IMR-90 (cell line): ENCODE measurements around the gene STAB1. TPM values are rescaled to one million over a fixed set of nuclear protein-coding genes. Genes with fewer than 3 reads are reported as not detected.

Experiments
- ATAC-seq: fragments of 200-7000 bp; cut with Tn5 transposase; 2 replicates; pipeline ENCODE4 v1.9.1; 2020; ENCODE audit warnings: low read depth, mild to moderate bottlenecking, moderate library complexity
- BruUV-seq: library from RNA; stranded (reverse); fragments of 400-500 nt; replicated peaks from 2 replicates; lab custom pipeline; 2021; lab: Mats Ljungman, UMichigan
- CTCF ChIA-PET: fragments of 300-600 bp; formaldehyde crosslinking; extraction: SDS; loops from one replicate; lab custom pipeline; 2021; ENCODE audit warnings: antibody characterized with exemption; lab: Yijun Ruan, JAX
- POLR2A ChIA-PET: fragments of 300-600 bp; sonication (Branson Sonifier 250); formaldehyde crosslinking; loops from one replicate; lab custom pipeline; 2022; ENCODE audit warnings: antibody characterized with exemption; ENCODE audit not compliant: unreplicated experiment; lab: Charles Lee
- DNase-seq: peaks from one replicate; pipeline ENCODE4 v3.0.0; 2013
- H2AFZ ChIP-seq: replicated peaks from 2 replicates; pipeline ENCODE3; 2013; ENCODE audit warnings: low read length, mild to moderate bottlenecking; ENCODE audit not compliant: poor library complexity
- H2AK5ac ChIP-seq: 2 replicates; pipeline ENCODE4 v1.6.1; 2013; ENCODE audit warnings: low read depth, low read length, inconsistent platforms
- H2AK9ac ChIP-seq: replicated peaks from 2 replicates; pipeline ENCODE3; 2013; ENCODE audit warnings: mild to moderate bottlenecking, low read depth, low read length, moderate library complexity; ENCODE audit not compliant: poor library complexity
- H2BK120ac ChIP-seq: 2 replicates; pipeline ENCODE4 v1.6.1; 2013; ENCODE audit warnings: low read depth, low read length, inconsistent platforms
- H2BK15ac ChIP-seq: 3 replicates; pipeline ENCODE4 v1.6.1; 2013; ENCODE audit warnings: low read depth, low read length, inconsistent platforms
- H2BK20ac ChIP-seq: 2 replicates; pipeline ENCODE4 v1.6.1; 2013; ENCODE audit warnings: low read depth, mild to moderate bottlenecking, inconsistent platforms, low read length, moderate library complexity
- H2BK5ac ChIP-seq: 2 replicates; pipeline ENCODE4 v1.6.1; 2013; ENCODE audit warnings: mild to moderate bottlenecking, low read depth, low read length, inconsistent platforms; ENCODE audit not compliant: poor library complexity, severe bottlenecking
- H3K14ac ChIP-seq: replicated peaks from 2 replicates; pipeline ENCODE4 v1.6.1; 2013; ENCODE audit warnings: low read depth, low read length, inconsistent platforms
- H3K18ac ChIP-seq: 2 replicates; pipeline ENCODE4 v1.6.1; 2013; ENCODE audit warnings: low read depth, low read length, control low read depth
- H3K23ac ChIP-seq: 2 replicates; pipeline ENCODE4 v1.6.1; 2013; ENCODE audit warnings: low read depth, low read length, inconsistent platforms
- H3K27ac ChIP-seq: 2 replicates; pipeline ENCODE4 v1.5.1; 2013; ENCODE audit warnings: mild to moderate bottlenecking, control low read depth, low read length; ENCODE audit not compliant: insufficient read depth
- H3K27me3 ChIP-seq: 2 replicates; pipeline ENCODE4 v1.6.1; 2013; ENCODE audit warnings: low read length; ENCODE audit not compliant: control insufficient read depth, insufficient read depth
- H3K36me3 ChIP-seq: 2 replicates; pipeline ENCODE4 v1.6.1; 2013; ENCODE audit warnings: low read length, mixed read lengths; ENCODE audit not compliant: control insufficient read depth, insufficient read depth
- H3K4ac ChIP-seq: 2 replicates; pipeline ENCODE4 v1.6.1; 2013; ENCODE audit warnings: low read depth, low read length, inconsistent platforms
- H3K4me1 ChIP-seq: 2 replicates; pipeline ENCODE4 v1.6.1; 2013; ENCODE audit warnings: low read length, mixed read lengths; ENCODE audit not compliant: control insufficient read depth, insufficient read depth
- H3K4me2 ChIP-seq: 2 replicates; pipeline ENCODE4 v1.6.1; 2013; ENCODE audit warnings: low read depth, mild to moderate bottlenecking, control low read depth, low read length, moderate library complexity
- H3K4me3 ChIP-seq: 2 replicates; pipeline ENCODE4 v1.5.1; 2013; ENCODE audit warnings: low read depth, mild to moderate bottlenecking, control low read depth, low read length, moderate library complexity; ENCODE audit not compliant: insufficient read depth
- H3K56ac ChIP-seq: 2 replicates; pipeline ENCODE4 v1.6.1; 2013; ENCODE audit warnings: low read length, inconsistent platforms; ENCODE audit not compliant: insufficient read depth; ENCODE audit errors: extremely low read depth
- H3K79me1 ChIP-seq, 2 experiments: 2 replicates each; pipeline ENCODE4 v1.6.1; 2013; ENCODE audit warnings: low read length in 2 of 2, inconsistent platforms in 1 of 2, low read depth in 1 of 2
- H3K9ac ChIP-seq: 2 replicates; pipeline ENCODE4 v1.6.1; 2013; ENCODE audit warnings: low read depth, low read length, control low read depth
- H3K9me1 ChIP-seq: 2 replicates; pipeline ENCODE4 v1.6.1; 2013; ENCODE audit warnings: low read length, inconsistent platforms; ENCODE audit not compliant: insufficient read depth
- H3K9me3 ChIP-seq: 2 replicates; pipeline ENCODE4 v1.6.1; 2013; ENCODE audit warnings: low read length; ENCODE audit not compliant: control insufficient read depth, insufficient read depth
- H4K20me1 ChIP-seq: 2 replicates; pipeline ENCODE4 v1.6.1; 2013; ENCODE audit warnings: low read length, inconsistent platforms; ENCODE audit not compliant: insufficient read depth
- H4K5ac ChIP-seq: 2 replicates; pipeline ENCODE4 v1.6.1; 2013; ENCODE audit warnings: mild to moderate bottlenecking, low read depth, low read length, control low read depth
- H4K8ac ChIP-seq, 2 experiments: 2 replicates each; pipeline ENCODE4 v1.6.1; 2013; ENCODE audit warnings: low read depth in 2 of 2, low read length in 2 of 2, control low read depth in 1 of 2, inconsistent platforms in 1 of 2
- H4K91ac ChIP-seq: 2 replicates; pipeline ENCODE4 v1.6.1; 2013; ENCODE audit warnings: low read depth, low read length, inconsistent platforms; ENCODE audit not compliant: insufficient read depth
- BHLHE40 ChIP-seq: fragments of 150-350 bp; IDR thresholded peaks from 2 replicates; pipeline ENCODE4 v1.6.1; 2016; ENCODE audit warnings: mild to moderate bottlenecking, low read depth, low read length
- CEBPB ChIP-seq: IDR thresholded peaks from 2 replicates; pipeline ENCODE4 v1.6.1; 2012; ENCODE audit warnings: low read depth, low read length, improper control_type of control experiment
- CHD1 ChIP-seq: IDR thresholded peaks from 2 replicates; pipeline ENCODE4 v1.6.1; 2012; ENCODE audit warnings: low read depth, low read length, improper control_type of control experiment
- CTCF ChIP-seq: conservative IDR thresholded peaks from 2 replicates; pipeline ENCODE4 v1.5.1; 2012; ENCODE audit warnings: mild to moderate bottlenecking, low read depth, low read length, improper control_type of control experiment
- ELK1 ChIP-seq: fragments of 150-350 bp; IDR thresholded peaks from 2 replicates; pipeline ENCODE4 v1.6.1; 2016; ENCODE audit warnings: low read depth, mild to moderate bottlenecking, low read length, moderate library complexity, borderline replicate concordance
- FOS ChIP-seq: fragments of 150-350 bp; IDR thresholded peaks from 2 replicates; pipeline ENCODE4 v1.6.1; 2016; ENCODE audit warnings: low read depth, low read length
- MAZ ChIP-seq: IDR thresholded peaks from 2 replicates; pipeline ENCODE4 v1.6.1; 2012; ENCODE audit warnings: low read depth, mild to moderate bottlenecking, low read length, improper control_type of control experiment, moderate library complexity, borderline replicate concordance
- MXI1 ChIP-seq: IDR thresholded peaks from 2 replicates; pipeline ENCODE4 v1.6.1; 2012; ENCODE audit warnings: low read depth, mild to moderate bottlenecking, low read length, moderate library complexity, borderline replicate concordance
- NFE2L2 ChIP-seq: fragments of 150-350 bp; IDR thresholded peaks from 2 replicates; pipeline ENCODE4 v1.6.1; 2016; ENCODE audit warnings: low read depth, mild to moderate bottlenecking, low read length
- POLR2A ChIP-seq: IDR thresholded peaks from 2 replicates; pipeline ENCODE4 v1.6.1; 2012; ENCODE audit warnings: mild to moderate bottlenecking, low read depth, low read length
- RAD21 ChIP-seq: IDR thresholded peaks from 2 replicates; pipeline ENCODE4 v1.6.1; 2012; ENCODE audit warnings: low read length, improper control_type of control experiment
- RCOR1 ChIP-seq: IDR thresholded peaks from 2 replicates; pipeline ENCODE4 v1.6.1; 2012; ENCODE audit warnings: mild to moderate bottlenecking, low read length, improper control_type of control experiment; ENCODE audit not compliant: insufficient replicate concordance
- RFX5 ChIP-seq: IDR thresholded peaks from 2 replicates; pipeline ENCODE4 v1.8.0; 2012; ENCODE audit warnings: low read depth, mild to moderate bottlenecking, low read length, moderate library complexity
- SMC3 ChIP-seq: fragments of 150-350 bp; IDR thresholded peaks from 2 replicates; pipeline ENCODE4 v1.6.1; 2016; ENCODE audit warnings: low read depth, mild to moderate bottlenecking, antibody characterized with exemption, low read length, moderate library complexity
- USF2 ChIP-seq: fragments of 150-350 bp; IDR thresholded peaks from 2 replicates; pipeline ENCODE4 v1.6.1; 2017; ENCODE audit warnings: mild to moderate bottlenecking, antibody characterized with exemption, low read length, low read depth
- WGBS, 2 experiments: methylation state at CpG; one replicate each; pipeline versions ENCODE4 v1.1.5 to v1.1.7; 2013; ENCODE audit warnings: missing lambda C conversion rate in 2 of 2; ENCODE audit not compliant: insufficient read length in 1 of 2; ENCODE audit errors: extremely low coverage in 2 of 2; 5-methylcytosine and 5-hydroxymethylcytosine counted together
- dilution Hi-C: fragments of 300-500 bp; cut with HindIII; formaldehyde crosslinking; loops from one replicate; pipeline ENCODE4 v1.14.3; 2018; ENCODE audit warnings: low sequenced_read_pairs; ENCODE audit not compliant: unreplicated experiment
- in situ Hi-C: fragments of 300-500 bp; cut with MboI; formaldehyde crosslinking; loops from 3 replicates; pipeline ENCODE4 v1.14.3; 2019; ENCODE audit warnings: low sequenced_read_pairs, inconsistent platforms, mixed read lengths
- intact Hi-C: fragments of 100-400 bp; cut with micrococcal nuclease; formaldehyde crosslinking; loops from 2 replicates; pipeline ENCODE4 v1.10.0; 2022
- polyA plus RNA-seq, 3 experiments: library from polyadenylated mRNA; depleted of rRNA; stranded (reverse); fragments of >200 nt; gene quantifications; 2 replicates each; pipeline ENCODE4 v1.2.3, GENCODE V29; 2012; ENCODE audit warnings: low replicate concordance in 1 of 3
- total RNA-seq: library from RNA; depleted of rRNA; stranded (reverse); fragments of >200 nt; gene quantifications from 2 replicates; pipeline ENCODE4 v1.2.3, GENCODE V29; 2012

STAB1 gene
- total and polyA plus RNA-seq, 2 of the 4 experiments (the other 2 are of a cell fraction), result not detected

- DNase-seq, result no peak
- H3K56ac ChIP-seq, result no peak overlapping the region
- no peak overlapping the region for H3K18ac ChIP-seq
- TF ChIP-seq RAD21 (no peak), USF2 (no peak), MAZ (no peak), ELK1 (no peak), CTCF (no peak), FOS (no peak), RCOR1 (no peak), CHD1 (no peak), SMC3 (no peak), BHLHE40 (no peak), NFE2L2 (no peak), POLR2A (no peak), RFX5 (no peak), MXI1 (no peak), CEBPB (no peak)
These were observed 15.9 kb upstream of the STAB1 start for GRCh38 chr3:52479037-52479876.

More at GRCh38 chr3:52479037-52479876, 15.9 kb upstream of the STAB1 start:
- Histone ChIP-seq H2AK5ac (no peak overlapping the region), H3K4me2 (no peak overlapping the region), H2AK9ac (no peak overlapping the region), H3K9me3 (no peaks in the 10 kb centered on the region), H3K79me1 (peaks cover 5 to 35% of the 10 kb centered on the region in 2 experiments; a peak in 2 of 4 replicates), H3K23ac (no peak overlapping the region), H2AFZ (no peak overlapping the region), H4K8ac (no peak overlapping the region), H3K14ac (no peak overlapping the region), H3K9ac (no peak overlapping the region), H3K27me3 (no peaks in the 10 kb centered on the region), H2BK120ac (no peak overlapping the region), H2BK20ac (no peak overlapping the region), H4K91ac (no peak overlapping the region), H3K4ac (no peak overlapping the region), H3K4me1 (peaks cover 8% of the 10 kb centered on the region; the same call in 1 of the 2 replicates), H3K4me3 (no peak overlapping the region), H4K20me1 (peaks cover 31% of the 10 kb centered on the region), H3K36me3 (peaks cover 74% of the 10 kb centered on the region), H2BK5ac (no peak overlapping the region), H3K27ac (no peak overlapping the region), H4K5ac (no peak overlapping the region), H3K9me1 (peaks cover 20% of the 10 kb centered on the region; the same call in 1 of the 2 replicates), H2BK15ac (no peak overlapping the region)
- BruUV-seq, result no TSS peak
- intact Hi-C loops (no loop called here), in situ Hi-C loops (no loop called here), dilution Hi-C loops (no loop called here)
- CTCF ChIA-PET, result interaction anchor here (1.1 kb wide), 1 partner anchor 9 kb away, joined by 3 read pairs; no protein-coding TSS in a partner anchor
- POLR2A ChIA-PET, result no interaction called here
- ATAC-seq, result no peak
- 100% methylated on average over 6 of the region's 7 CpGs; no CpG with 5 or more reads in 1 of the 2 experiments for WGBS, 2 experiments
